ENCODE results near the gene AGBL5.
"Not testable (repeated sequence)": the region's sequence is repeated elsewhere in the genome, so short reads cannot be mapped to it uniquely, and the experiment has no call there.

DNA sequence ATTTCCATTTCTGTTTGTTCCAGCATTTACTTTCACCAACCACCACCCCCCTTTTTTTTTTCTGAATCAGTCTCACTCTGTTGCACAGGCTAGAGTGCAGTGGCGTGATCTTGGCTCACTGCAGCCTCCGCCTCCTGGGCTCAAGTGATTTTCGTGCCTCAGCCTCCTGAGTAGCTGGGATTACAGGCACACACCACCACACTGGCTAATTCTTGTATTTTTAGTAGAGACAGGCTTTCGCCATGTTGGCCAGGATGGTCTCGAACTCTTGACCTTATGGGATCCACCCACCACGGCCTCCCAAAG, 24.1 kb downstream of the AGBL5 start:
- TF ChIP-seq CTCF (IDR thresholded peaks at IDR 0.05; ENCODE audit: borderline replicate concordance, extremely low read depth, low read length, poor library complexity, severe bottlenecking); EZH2 (IDR thresholded peaks at IDR 0.05; ENCODE audit: borderline replicate concordance, low read depth, low read length, severe bottlenecking): not testable (repeated sequence)

All from DND-41 (cell line).